Gastroesophageal sphincter (tissue), 4 donors: ENCODE data around the gene CNKSR1. TPM values are rescaled to one million over a fixed set of nuclear protein-coding genes. Genes with fewer than 3 reads are reported as not detected.

Source experiments
- ATAC-seq: fragments of 150-250 bp; one replicate; pipeline ENCODE4 v1.9.1; 2016; ENCODE audit warnings: mild to moderate bottlenecking, moderate library complexity
- H3K27ac ChIP-seq, 4 donors: fragments of 200-600 bp; sonication (generic) in 3 of 4; 1 replicate in 3 of 4; 2 replicates in 1 of 4; pipeline ENCODE4 v1.5.1; 2016 to 2019
- H3K27me3 ChIP-seq: fragments of 200-600 bp; sonication (generic); one replicate; pipeline ENCODE4 v1.5.1; 2019
- H3K36me3 ChIP-seq, 2 donors: fragments of 200-600 bp; sonication (generic); one replicate each; pipeline ENCODE4 v1.5.1; 2019; ENCODE audit warnings: control low read depth in 1 of 2
- H3K4me1 ChIP-seq, 3 donors: fragments of 200-600 bp; sonication (generic); 1 replicate in 2 of 3; 2 replicates in 1 of 3; pipeline ENCODE4 v1.5.1; 2016 to 2019; ENCODE audit warnings: control low read depth in 2 of 3
- H3K4me3 ChIP-seq, 2 donors: fragments of 200-600 bp; sonication (generic); one replicate each; pipeline ENCODE4 v1.5.1; 2019; ENCODE audit warnings: mild to moderate bottlenecking in 1 of 2, moderate library complexity in 1 of 2
- H3K9me3 ChIP-seq, 3 donors: fragments of 200-600 bp; sonication (generic); one replicate each; pipeline ENCODE4 v1.5.1; 2017 to 2019; ENCODE audit warnings: control low read depth in 2 of 3
- EP300 ChIP-seq: sonication (generic); formaldehyde crosslinking; IDR thresholded peaks from one replicate; pipeline ENCODE4 v1.6.1; 2017; ENCODE audit warnings: antibody characterized with exemption, mild to moderate bottlenecking
- POLR2A ChIP-seq, 2 donors: fragments of 450-650 bp; IDR thresholded peaks; one replicate each; pipeline ENCODE4 v1.6.1; 2017; ENCODE audit warnings: antibody characterized with exemption in 2 of 2, mild to moderate bottlenecking in 2 of 2, moderate library complexity in 1 of 2
- POLR2AphosphoS5 ChIP-seq: sonication (generic); formaldehyde crosslinking; IDR thresholded peaks from one replicate; pipeline ENCODE4 v1.6.1; 2017; ENCODE audit warnings: antibody characterized with exemption
- WGBS, 2 donors: methylation state at CpG; one replicate each; pipeline ENCODE4 v1.1.5; 2018; ENCODE audit warnings: low coverage in 1 of 2; 5-methylcytosine and 5-hydroxymethylcytosine counted together
- total RNA-seq, 4 donors: library from RNA; depleted of rRNA; stranded (reverse); fragments of >200 nt; gene quantifications; one replicate each; pipeline ENCODE4 v1.1.0, GENCODE V29; 2016
- TF ChIP-seq, protein P1 (sequence below), 4 experiments: fragments of 200-600 bp in 2 of 4; fragments of 450-650 bp in 2 of 4; sonication (generic) in 1 of 4; IDR thresholded peaks; one replicate each; pipeline ENCODE4 v1.5.1; 2017 to 2019; ENCODE audit warnings: antibody characterized with exemption in 4 of 4, mild to moderate bottlenecking in 2 of 4, moderate library complexity in 2 of 4

Gene CNKSR1
- total RNA-seq, 4 donors from 2014 or later = 0.81 to 1.7 (median 1.1) TPM; not detected in 1

DNA sequence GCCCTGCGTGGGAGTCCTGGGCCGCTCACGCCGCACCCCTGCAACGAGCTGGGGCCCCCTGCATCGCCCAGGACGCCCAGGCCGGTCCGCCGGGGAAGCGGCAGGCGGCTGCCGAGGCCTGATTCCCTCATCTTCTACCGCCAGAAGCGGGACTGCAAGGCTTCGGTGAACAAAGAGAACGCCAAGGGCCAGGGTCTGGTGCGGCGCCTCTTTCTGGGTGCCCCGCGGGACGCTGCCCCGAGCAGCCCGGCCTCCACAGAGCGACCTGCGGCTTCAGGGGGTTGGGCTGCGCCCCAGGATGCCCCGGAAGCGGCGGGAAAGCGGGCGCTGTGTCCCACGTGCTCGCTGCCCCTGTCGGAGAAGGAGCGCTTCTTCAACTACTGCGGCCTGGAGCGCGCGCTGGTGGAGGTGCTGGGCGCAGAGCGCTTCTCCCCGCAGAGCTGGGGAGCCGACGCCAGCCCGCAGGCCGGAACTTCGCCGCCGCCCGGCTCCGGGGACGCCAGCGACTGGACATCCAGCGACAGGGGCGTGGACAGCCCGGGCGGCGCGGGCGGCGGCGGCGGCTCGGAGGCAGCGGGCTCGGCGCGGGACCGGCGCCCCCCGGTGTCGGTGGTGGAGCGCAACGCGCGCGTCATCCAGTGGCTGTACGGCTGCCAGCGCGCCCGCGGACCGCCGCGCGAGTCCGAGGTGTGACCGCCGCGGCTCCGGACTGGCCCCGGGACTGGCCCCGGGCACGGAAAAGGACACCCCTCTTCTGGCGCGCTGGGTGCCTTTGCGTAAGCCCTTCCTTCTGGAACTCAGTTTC lies 15.7 kb upstream of the CNKSR1 start:
- H3K4me3 ChIP-seq = peak overlapping the region; percentile 35 to 56
- ATAC-seq = peak; percentile 72

DNA sequence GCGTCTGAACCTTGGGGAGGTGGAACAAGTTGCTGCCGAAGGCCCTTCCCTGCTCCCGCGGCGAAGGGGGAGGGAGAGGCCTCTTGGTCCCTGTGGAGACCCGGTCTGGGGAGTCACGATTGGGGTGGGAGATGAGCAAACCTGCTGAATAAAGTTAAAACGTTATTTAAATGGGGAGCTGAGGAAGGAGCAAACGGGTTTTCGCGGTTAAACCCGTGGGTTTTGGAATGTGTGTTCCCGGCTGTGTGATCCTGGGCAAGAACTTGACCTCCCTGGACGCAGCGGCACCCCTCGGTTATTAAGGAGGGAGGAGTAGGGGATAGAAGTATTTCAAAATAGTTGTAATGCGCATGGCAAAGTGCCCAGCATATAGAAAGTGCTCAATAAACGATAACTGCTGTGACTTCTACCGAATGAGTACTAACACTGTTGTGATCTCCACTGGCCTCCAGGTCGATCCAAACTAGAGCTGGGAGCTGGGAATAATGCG lies 15.0 kb upstream of the CNKSR1 start:
- H3K27ac ChIP-seq = peak overlapping the region in 3 of 4 donors; percentile 56 to 78 (median 60)
- ATAC-seq = no peak
- 42 to 44% methylated on average over 12 to 15 of the region's 21 CpGs for WGBS, 2 donors
- peaks cover 0 to 33% (median 10%) of the 10 kb centered on the region in 3 donors for H3K4me1 ChIP-seq
- TF ChIP-seq POLR2AphosphoS5 = no peak
- no peak for TF ChIP-seq POLR2A (IDR thresholded peaks at IDR 0.05)
- TF ChIP-seq EP300 = no peak
- TF ChIP-seq, protein P1, sequence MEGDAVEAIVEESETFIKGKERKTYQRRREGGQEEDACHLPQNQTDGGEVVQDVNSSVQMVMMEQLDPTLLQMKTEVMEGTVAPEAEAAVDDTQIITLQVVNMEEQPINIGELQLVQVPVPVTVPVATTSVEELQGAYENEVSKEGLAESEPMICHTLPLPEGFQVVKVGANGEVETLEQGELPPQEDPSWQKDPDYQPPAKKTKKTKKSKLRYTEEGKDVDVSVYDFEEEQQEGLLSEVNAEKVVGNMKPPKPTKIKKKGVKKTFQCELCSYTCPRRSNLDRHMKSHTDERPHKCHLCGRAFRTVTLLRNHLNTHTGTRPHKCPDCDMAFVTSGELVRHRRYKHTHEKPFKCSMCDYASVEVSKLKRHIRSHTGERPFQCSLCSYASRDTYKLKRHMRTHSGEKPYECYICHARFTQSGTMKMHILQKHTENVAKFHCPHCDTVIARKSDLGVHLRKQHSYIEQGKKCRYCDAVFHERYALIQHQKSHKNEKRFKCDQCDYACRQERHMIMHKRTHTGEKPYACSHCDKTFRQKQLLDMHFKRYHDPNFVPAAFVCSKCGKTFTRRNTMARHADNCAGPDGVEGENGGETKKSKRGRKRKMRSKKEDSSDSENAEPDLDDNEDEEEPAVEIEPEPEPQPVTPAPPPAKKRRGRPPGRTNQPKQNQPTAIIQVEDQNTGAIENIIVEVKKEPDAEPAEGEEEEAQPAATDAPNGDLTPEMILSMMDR (IDR thresholded peaks at IDR 0.05) = no peak
- H3K9me3 ChIP-seq = no peaks in the 10 kb centered on the region
- H3K36me3 ChIP-seq = no peaks in the 10 kb centered on the region
- H3K4me3 ChIP-seq = peak overlapping the region; percentile 35 to 56
- peaks cover 19% of the 10 kb centered on the region for H3K27me3 ChIP-seq

More for the DNA sequence above, 15.7 kb upstream of the CNKSR1 start:
- Histone ChIP-seq H3K9me3 (no peaks in the 10 kb centered on the region), H3K27me3 (peaks cover 26% of the 10 kb centered on the region), H3K36me3 (no peaks in the 10 kb centered on the region), H3K27ac (peak overlapping the region in 3 of 4 donors; percentile 56 to 78 (median 60)), H3K4me1 (peaks cover 0 to 33% (median 10%) of the 10 kb centered on the region in 3 donors)
- WGBS, 2 donors = no CpG with 5 or more reads among the region's 98 CpGs
- TF ChIP-seq, protein P1 (IDR thresholded peaks at IDR 0.05) = peak in 2 of 4 experiments; percentile 31 to 40
- TF ChIP-seq POLR2AphosphoS5 = no peak

DNA sequence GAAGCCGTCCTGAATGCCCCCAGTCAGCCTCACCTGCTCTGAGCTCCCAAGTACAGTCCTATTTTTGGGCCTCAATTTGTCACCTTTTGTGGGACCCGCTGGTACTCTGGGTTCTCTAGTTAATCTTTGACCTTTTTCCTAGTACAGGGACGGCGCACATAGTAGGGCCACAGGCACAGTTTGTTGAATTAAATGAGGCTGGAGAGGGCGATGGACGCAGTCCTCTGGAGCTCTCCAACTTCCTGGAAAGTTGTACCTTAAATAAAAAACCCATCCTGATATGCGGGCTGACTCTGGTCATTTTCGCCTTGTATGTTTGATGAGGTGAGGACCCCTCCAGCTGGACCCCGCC lies 13.6 kb upstream of the CNKSR1 start:
- no peak for ATAC-seq
- no peaks in the 10 kb centered on the region for H3K36me3 ChIP-seq
- TF ChIP-seq EP300 (no peak), POLR2AphosphoS5 (no peak), POLR2A (IDR thresholded peaks at IDR 0.05) (no peak)
- TF ChIP-seq, protein P1 (IDR thresholded peaks at IDR 0.05) = no peak
- peak overlapping the region; percentile 24 to 57 for H3K4me3 ChIP-seq
- H3K27me3 ChIP-seq = peaks cover 5% of the 10 kb centered on the region
- H3K9me3 ChIP-seq = no peaks in the 10 kb centered on the region
- peaks cover 0 to 33% (median 10%) of the 10 kb centered on the region in 3 donors for H3K4me1 ChIP-seq
- peak overlapping the region in 1 of 4 donors; percentile 74 for H3K27ac ChIP-seq
- WGBS, 2 donors = 59% methylated on average over 3 of the region's 9 CpGs; no CpG with 5 or more reads in 1 of the 2 donors

DNA sequence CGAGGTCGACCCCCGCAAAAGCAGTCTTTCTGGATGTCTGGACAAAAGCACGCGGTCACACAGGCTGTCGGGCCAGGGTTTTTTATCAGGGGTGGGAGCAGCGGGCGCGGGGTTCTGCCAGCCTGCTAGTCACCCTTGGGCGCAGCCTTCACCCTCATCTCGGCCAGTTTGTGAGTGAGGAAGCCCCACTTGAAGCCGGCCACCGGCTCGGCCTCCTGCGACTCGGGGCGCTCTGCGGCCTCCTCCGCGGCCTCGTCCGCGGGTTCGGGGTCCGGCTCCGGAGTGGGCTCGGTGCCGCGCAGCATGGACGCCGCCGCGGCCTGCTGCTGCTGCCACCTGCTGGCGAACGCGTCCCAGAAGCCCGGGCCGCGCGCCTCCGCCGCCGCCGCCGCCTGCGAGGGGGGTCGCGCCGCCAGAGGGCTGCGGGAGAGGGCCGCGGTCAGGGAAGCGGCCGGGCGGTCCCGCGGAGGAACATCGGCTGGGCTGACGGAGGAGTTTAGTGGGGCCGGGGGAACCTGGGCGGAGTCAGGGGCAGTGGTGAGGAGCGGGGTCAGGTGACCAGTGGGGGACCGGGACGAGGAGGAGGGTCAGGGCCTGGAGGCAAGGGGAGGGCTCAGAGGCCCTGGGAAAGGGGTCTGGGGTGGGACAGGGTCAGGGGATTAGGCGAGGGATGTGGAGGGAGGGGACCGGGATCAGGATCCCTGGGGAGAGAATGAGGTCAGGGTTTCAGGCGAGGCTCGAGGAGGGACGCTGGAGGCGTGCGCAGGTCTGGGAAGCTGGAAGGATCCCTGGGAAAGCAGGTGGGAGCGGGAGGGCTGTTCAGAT lies 13.0 kb upstream of the CNKSR1 start:
- Histone ChIP-seq H3K27me3 (no peaks in the 10 kb centered on the region), H3K36me3 (no peaks in the 10 kb centered on the region), H3K27ac (peak overlapping the region in 3 of 4 donors; percentile 66 to 75 (median 74)), H3K4me1 (peaks cover 0 to 36% (median 10%) of the 10 kb centered on the region in 3 donors), H3K9me3 (no peaks in the 10 kb centered on the region), H3K4me3 (peak overlapping the region; percentile 24 to 57)
- TF ChIP-seq EP300 (no peak), POLR2AphosphoS5 (no peak), POLR2A (IDR thresholded peaks at IDR 0.05) (no peak)
- TF ChIP-seq, protein P1 (IDR thresholded peaks at IDR 0.05) = peak in 3 of 4 experiments; percentile 79 to 84 (median 81)
- 52 to 81% methylated on average over 4 to 10 of the region's 72 CpGs for WGBS, 2 donors
- peak; percentile 67 for ATAC-seq
